Esophagus muscularis mucosa (tissue), 4 donors: ENCODE results near the gene CSMD2. TPM values are rescaled to one million over a fixed set of nuclear protein-coding genes. Genes with fewer than 3 reads are reported as not detected.

Source experiments
- DNase-seq: peaks from one replicate; pipeline ENCODE4 v3.0.0-alpha.2; 2017; ENCODE audit errors: extremely low spot score
- H3K27ac ChIP-seq, 4 donors: fragments of 200-600 bp; sonication (generic); replicated peaks in 1 of 4; 1 replicate in 3 of 4; 2 replicates in 1 of 4; pipeline ENCODE4 v1.5.1; 2016 to 2019; ENCODE audit warnings: mild to moderate bottlenecking in 1 of 4
- H3K27me3 ChIP-seq, 4 donors: fragments of 200-600 bp; sonication (generic); one replicate each; pipeline versions ENCODE4 v1.5.1 to v1.6.0; 2016 to 2019
- H3K36me3 ChIP-seq, 4 donors: fragments of 200-600 bp; sonication (generic); one replicate each; pipeline ENCODE4 v1.5.1; 2016 to 2019
- H3K4me1 ChIP-seq, 4 donors: fragments of 200-600 bp; sonication (generic); one replicate each; pipeline ENCODE4 v1.5.1; 2016 to 2019
- H3K4me3 ChIP-seq, 4 donors: fragments of 200-600 bp; sonication (generic); 1 replicate in 2 of 4; 2 replicates in 2 of 4; pipeline ENCODE4 v1.5.1; 2016 to 2019; ENCODE audit warnings: mild to moderate bottlenecking in 4 of 4, moderate library complexity in 1 of 4
- H3K9me3 ChIP-seq, 4 donors: fragments of 200-600 bp; sonication (generic); 1 replicate in 3 of 4; 2 replicates in 1 of 4; pipeline ENCODE4 v1.5.1; 2016 to 2019
- EP300 ChIP-seq: sonication (generic); formaldehyde crosslinking; IDR thresholded peaks from one replicate; pipeline ENCODE4 v1.6.1; 2017; ENCODE audit warnings: antibody characterized with exemption
- POLR2A ChIP-seq: fragments of 450-650 bp; IDR thresholded peaks from one replicate; pipeline ENCODE4 v1.6.1; 2017; ENCODE audit warnings: antibody characterized with exemption, moderate library complexity, mild to moderate bottlenecking, low read depth
- POLR2AphosphoS5 ChIP-seq, 2 donors: sonication (generic); formaldehyde crosslinking; IDR thresholded peaks; one replicate each; pipeline ENCODE4 v1.6.1; 2017; ENCODE audit warnings: antibody characterized with exemption in 2 of 2
- WGBS: methylation state at CpG from one replicate; pipeline ENCODE4 v1.1.5; 2018; 5-methylcytosine and 5-hydroxymethylcytosine counted together
- intact Hi-C: fragments of 100-400 bp; cut with DNase I; formaldehyde crosslinking; loops from one replicate; pipeline ENCODE4 v1.15.1; 2023
- total RNA-seq, 4 donors: library from RNA; depleted of rRNA; stranded (reverse); fragments of >200 nt; gene quantifications; one replicate each; pipeline versions ENCODE4 v1.1.0 to v1.2.1, GENCODE V29; 2016
- TF ChIP-seq, protein P1 (sequence below), 3 experiments: fragments of 200-600 bp in 2 of 3; fragments of 450-650 bp in 1 of 3; sonication (generic) in 2 of 3; IDR thresholded peaks; one replicate each; pipeline ENCODE4 v1.5.1; 2017 to 2019; ENCODE audit warnings: antibody characterized with exemption in 3 of 3, mild to moderate bottlenecking in 2 of 3, moderate library complexity in 1 of 3

CSMD2 gene
- total RNA-seq, 4 donors from 2014 or later: 0.26 to 0.75 (median 0.37) TPM

DNA sequence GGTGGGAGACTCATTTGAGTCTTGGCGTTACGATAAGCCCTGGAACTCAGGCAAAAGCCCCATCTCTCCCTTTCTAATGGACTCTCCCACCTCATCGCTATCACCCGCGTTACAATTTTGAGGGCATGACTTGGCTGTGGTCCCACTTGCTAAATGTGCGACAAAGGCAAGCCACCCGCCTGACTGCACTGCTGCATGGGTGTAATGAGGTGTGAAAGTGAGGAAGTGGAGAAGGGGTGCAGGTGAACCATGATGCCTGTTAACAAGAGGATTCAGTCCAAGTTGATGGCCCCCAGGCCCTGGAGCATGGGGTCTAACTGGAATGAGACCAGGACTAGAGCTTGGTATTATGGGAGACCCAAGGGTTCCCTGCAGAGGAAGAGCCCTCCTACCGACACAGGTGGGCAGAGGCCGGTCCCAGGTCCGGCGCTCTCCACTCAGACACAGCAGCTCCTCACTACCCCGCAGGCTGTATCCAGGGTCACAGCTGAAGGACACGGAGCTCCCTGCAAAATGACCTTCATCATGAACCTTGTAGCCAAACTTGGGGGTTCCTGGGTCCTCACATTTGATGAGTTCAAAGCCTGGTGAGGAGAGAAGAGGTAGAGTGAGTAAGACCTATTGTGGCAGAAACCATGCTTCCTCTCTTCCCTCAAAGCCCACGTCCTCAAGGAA lies 466.5 kb downstream of the CSMD2 start:
- WGBS: 87% methylated on average over 14 of the region's 14 CpGs
- TF ChIP-seq EP300: no peak
- no peak for TF ChIP-seq POLR2A
- no peak for TF ChIP-seq POLR2AphosphoS5 (IDR thresholded peaks at IDR 0.05)
- TF ChIP-seq, protein P1, sequence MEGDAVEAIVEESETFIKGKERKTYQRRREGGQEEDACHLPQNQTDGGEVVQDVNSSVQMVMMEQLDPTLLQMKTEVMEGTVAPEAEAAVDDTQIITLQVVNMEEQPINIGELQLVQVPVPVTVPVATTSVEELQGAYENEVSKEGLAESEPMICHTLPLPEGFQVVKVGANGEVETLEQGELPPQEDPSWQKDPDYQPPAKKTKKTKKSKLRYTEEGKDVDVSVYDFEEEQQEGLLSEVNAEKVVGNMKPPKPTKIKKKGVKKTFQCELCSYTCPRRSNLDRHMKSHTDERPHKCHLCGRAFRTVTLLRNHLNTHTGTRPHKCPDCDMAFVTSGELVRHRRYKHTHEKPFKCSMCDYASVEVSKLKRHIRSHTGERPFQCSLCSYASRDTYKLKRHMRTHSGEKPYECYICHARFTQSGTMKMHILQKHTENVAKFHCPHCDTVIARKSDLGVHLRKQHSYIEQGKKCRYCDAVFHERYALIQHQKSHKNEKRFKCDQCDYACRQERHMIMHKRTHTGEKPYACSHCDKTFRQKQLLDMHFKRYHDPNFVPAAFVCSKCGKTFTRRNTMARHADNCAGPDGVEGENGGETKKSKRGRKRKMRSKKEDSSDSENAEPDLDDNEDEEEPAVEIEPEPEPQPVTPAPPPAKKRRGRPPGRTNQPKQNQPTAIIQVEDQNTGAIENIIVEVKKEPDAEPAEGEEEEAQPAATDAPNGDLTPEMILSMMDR (IDR thresholded peaks at IDR 0.05): no peak
- Histone ChIP-seq H3K4me1 (no peaks in the 10 kb centered on the region), H3K9me3 (peaks cover 0 to 5% (median 0%) of the 10 kb centered on the region in 4 donors), H3K27ac (no peak overlapping the region), H3K27me3 (peaks cover 0 to 22% (median 0%) of the 10 kb centered on the region in 4 donors), H3K4me3 (no peak overlapping the region), H3K36me3 (no peaks in the 10 kb centered on the region)
- DNase-seq: peak; percentile 88
- intact Hi-C loops: no loop called here

DNA sequence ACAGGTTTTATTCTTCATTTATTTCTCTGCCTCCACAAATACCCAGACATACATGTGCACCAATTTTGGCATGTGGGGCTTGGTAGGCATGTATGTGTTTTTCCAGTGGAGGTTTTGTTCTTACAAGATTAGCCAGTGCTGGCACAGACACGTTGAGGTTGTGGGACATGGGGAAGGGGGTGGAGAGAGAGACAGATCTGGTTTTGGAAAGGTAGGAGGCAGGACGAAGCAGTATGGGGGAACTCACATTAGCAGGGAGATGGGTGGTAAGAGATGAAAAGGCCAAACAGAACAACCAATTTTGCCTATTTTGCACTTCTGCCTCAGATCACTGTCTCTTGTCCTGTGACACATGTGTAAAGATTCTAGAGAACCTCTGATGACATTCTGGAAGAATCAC lies 467.2 kb downstream of the CSMD2 start:
- 60% methylated on average over 2 of the region's 2 CpGs for WGBS
- peak; percentile 53 for DNase-seq
- intact Hi-C loops: no loop called here

DNA sequence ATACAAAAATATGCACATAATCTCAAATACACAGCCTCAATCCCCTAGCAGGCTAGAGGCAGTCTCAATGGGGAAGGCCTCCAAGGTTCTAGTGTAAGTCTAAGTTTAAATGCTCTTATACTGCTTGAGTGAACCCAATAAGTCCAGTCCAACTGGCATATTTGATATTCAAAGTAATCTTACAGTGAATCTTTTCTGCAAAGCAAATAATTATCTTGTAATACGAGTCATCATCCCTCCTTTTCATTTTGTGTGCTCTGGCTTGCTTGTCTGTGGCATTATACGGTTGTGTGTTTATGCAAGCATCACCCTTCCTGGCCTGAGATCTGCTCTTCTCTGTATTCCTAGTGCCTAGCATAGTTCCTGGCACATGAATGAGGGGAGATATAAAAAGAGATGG lies 468.1 kb downstream of the CSMD2 start:
- 76% methylated on average over 2 of the region's 2 CpGs for WGBS
- no peaks in the 10 kb centered on the region for H3K36me3 ChIP-seq
- no peaks in the 10 kb centered on the region for H3K9me3 ChIP-seq
- H3K4me1 ChIP-seq: no peaks in the 10 kb centered on the region
- intact Hi-C loops: no loop called here
- TF ChIP-seq POLR2AphosphoS5 (IDR thresholded peaks at IDR 0.05): no peak
- TF ChIP-seq, protein P1 (IDR thresholded peaks at IDR 0.05): no peak
- no peak for TF ChIP-seq EP300
- TF ChIP-seq POLR2A: no peak
- H3K4me3 ChIP-seq: no peak overlapping the region
- no peak for DNase-seq
- H3K27me3 ChIP-seq: peaks cover 0 to 22% (median 0%) of the 10 kb centered on the region in 4 donors
- no peak overlapping the region for H3K27ac ChIP-seq

More for the DNA sequence above, 467.2 kb downstream of the CSMD2 start:
- H3K27ac ChIP-seq: no peak overlapping the region
- H3K9me3 ChIP-seq: peaks cover 0 to 3% (median 0%) of the 10 kb centered on the region in 4 donors
- no peaks in the 10 kb centered on the region for H3K4me1 ChIP-seq
- TF ChIP-seq POLR2AphosphoS5 (IDR thresholded peaks at IDR 0.05): no peak
- TF ChIP-seq POLR2A: no peak
- no peak for TF ChIP-seq EP300
- TF ChIP-seq, protein P1 (IDR thresholded peaks at IDR 0.05): no peak
- peaks cover 0 to 22% (median 0%) of the 10 kb centered on the region in 4 donors for H3K27me3 ChIP-seq
- H3K4me3 ChIP-seq: no peak overlapping the region
- no peaks in the 10 kb centered on the region for H3K36me3 ChIP-seq

DNA sequence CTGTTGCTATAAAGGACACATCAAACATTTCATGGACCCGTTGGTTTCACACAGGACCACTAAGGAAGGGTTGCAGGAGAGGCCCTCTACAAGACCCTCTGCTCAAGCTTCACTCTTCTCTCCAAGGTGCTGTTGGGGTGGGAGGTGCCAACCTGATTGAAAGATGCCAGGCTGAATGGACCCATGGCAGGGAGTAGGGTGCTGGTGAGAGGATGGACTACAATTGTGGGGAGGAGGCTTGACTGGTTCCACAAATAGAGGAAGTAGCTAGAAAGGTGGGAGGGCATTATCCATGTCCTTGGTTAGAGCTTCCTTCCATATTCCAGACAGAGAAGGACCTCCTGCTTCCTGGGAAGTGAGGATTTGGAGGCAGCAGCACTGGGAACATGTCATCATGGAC lies 468.7 kb downstream of the CSMD2 start:
- Histone ChIP-seq H3K4me3 (no peak overlapping the region), H3K27ac (no peak overlapping the region), H3K27me3 (peaks cover 0 to 22% (median 0%) of the 10 kb centered on the region in 4 donors), H3K36me3 (no peaks in the 10 kb centered on the region), H3K4me1 (no peaks in the 10 kb centered on the region), H3K9me3 (no peaks in the 10 kb centered on the region)
- peak; percentile 81 for DNase-seq
- intact Hi-C loops: no loop called here
- 92% methylated on average over 1 of the region's 1 CpG for WGBS
- no peak for TF ChIP-seq POLR2A
- no peak for TF ChIP-seq EP300
- TF ChIP-seq POLR2AphosphoS5 (IDR thresholded peaks at IDR 0.05): no peak
- TF ChIP-seq, protein P1 (IDR thresholded peaks at IDR 0.05): no peak
